H9 (cell line): Measurements from ENCODE around the gene HS1BP3. TPM values are rescaled to one million over a fixed set of nuclear protein-coding genes. Genes with fewer than 3 reads are reported as not detected.

Source experiments
- DNase-seq: peaks from one replicate; pipeline ENCODE4 v3.0.0-alpha.2; 2017
- H2AFZ ChIP-seq: one replicate; pipeline ENCODE4 v1.6.1; 2013; ENCODE audit warnings: mild to moderate bottlenecking, low read length, control low read depth, moderate library complexity
- H2AK5ac ChIP-seq: 2 replicates; pipeline ENCODE4 v1.6.1; 2013; ENCODE audit warnings: low read length, control low read depth, mixed read lengths; ENCODE audit not compliant: insufficient read length
- H2BK120ac ChIP-seq: one replicate; pipeline ENCODE4 v1.6.1; 2013; ENCODE audit warnings: low read depth, mild to moderate bottlenecking, low read length, control low read depth, inconsistent platforms; ENCODE audit not compliant: poor library complexity, severe bottlenecking
- H2BK12ac ChIP-seq: 2 replicates; pipeline ENCODE4 v1.6.1; 2013; ENCODE audit warnings: low read length, control low read depth, mixed read lengths, low read depth; ENCODE audit not compliant: insufficient read length
- H2BK15ac ChIP-seq: 2 replicates; pipeline ENCODE4 v1.6.1; 2013; ENCODE audit warnings: low read depth, low read length, control low read depth
- H2BK20ac ChIP-seq: one replicate; pipeline ENCODE4 v1.6.1; 2013; ENCODE audit warnings: low read depth, mild to moderate bottlenecking, low read length, control low read depth, inconsistent platforms; ENCODE audit not compliant: poor library complexity, severe bottlenecking
- H2BK5ac ChIP-seq: 2 replicates; pipeline ENCODE4 v1.6.1; 2013; ENCODE audit warnings: low read length, control low read depth, mixed read lengths; ENCODE audit not compliant: insufficient read length
- H3K14ac ChIP-seq: 2 replicates; pipeline ENCODE4 v1.6.1; 2013; ENCODE audit warnings: low read length, control low read depth; ENCODE audit not compliant: insufficient read depth
- H3K18ac ChIP-seq: 2 replicates; pipeline ENCODE4 v1.6.1; 2013; ENCODE audit warnings: low read depth, mild to moderate bottlenecking, mixed read lengths, low read length, control low read depth; ENCODE audit not compliant: insufficient read length
- H3K23ac ChIP-seq: 2 replicates; pipeline ENCODE4 v1.6.1; 2013; ENCODE audit warnings: low read length, control low read depth, mixed read lengths, low read depth; ENCODE audit not compliant: insufficient read length
- H3K23me2 ChIP-seq: 2 replicates; pipeline ENCODE4 v1.6.1; 2013; ENCODE audit warnings: low read depth, mild to moderate bottlenecking, mixed read lengths, low read length, control low read depth; ENCODE audit not compliant: insufficient read length, poor library complexity, severe bottlenecking
- H3K27ac ChIP-seq: 2 replicates; pipeline ENCODE4 v1.5.1; 2013; ENCODE audit warnings: low read length, control low read depth, mixed read lengths, low read depth; ENCODE audit not compliant: insufficient read length
- H3K27me3 ChIP-seq: 2 replicates; pipeline ENCODE4 v1.6.1; 2013; ENCODE audit warnings: low read length, control low read depth, inconsistent platforms; ENCODE audit not compliant: insufficient read depth
- H3K4ac ChIP-seq: 2 replicates; pipeline ENCODE4 v1.6.1; 2013; ENCODE audit warnings: low read depth, mild to moderate bottlenecking, control low read depth, inconsistent platforms, low read length, moderate library complexity
- H3K4me1 ChIP-seq: 2 replicates; pipeline ENCODE4 v1.6.1; 2013; ENCODE audit warnings: low read length, control low read depth, inconsistent platforms; ENCODE audit not compliant: insufficient read depth
- H3K4me2 ChIP-seq: 2 replicates; pipeline ENCODE4 v1.6.1; 2013; ENCODE audit warnings: low read length, control low read depth, mixed read lengths; ENCODE audit not compliant: insufficient read length, insufficient read depth
- H3K56ac ChIP-seq: 2 replicates; pipeline ENCODE4 v1.6.1; 2013; ENCODE audit warnings: low read depth, mild to moderate bottlenecking, mixed read lengths, low read length, control low read depth; ENCODE audit not compliant: insufficient read length
- H3K79me1 ChIP-seq: 2 replicates; pipeline ENCODE4 v1.6.1; 2013; ENCODE audit warnings: low read depth, mild to moderate bottlenecking, moderate library complexity, low read length, control low read depth, inconsistent platforms; ENCODE audit not compliant: insufficient read depth, poor library complexity, severe bottlenecking
- H3K79me2 ChIP-seq: 2 replicates; pipeline ENCODE4 v1.6.1; 2013; ENCODE audit warnings: low read length, control low read depth, inconsistent platforms; ENCODE audit not compliant: insufficient read depth
- H3K9ac ChIP-seq: 2 replicates; pipeline ENCODE4 v1.6.1; 2013; ENCODE audit warnings: low read length, control low read depth, mixed read lengths; ENCODE audit not compliant: insufficient read length; ENCODE audit errors: extremely low read depth
- H3K9me3 ChIP-seq: one replicate; pipeline ENCODE4 v1.6.1; 2013; ENCODE audit warnings: low read depth, low read length, inconsistent platforms; ENCODE audit not compliant: control insufficient read depth
- H3T11ph ChIP-seq: one replicate; pipeline ENCODE4 v1.6.1; 2013; ENCODE audit warnings: mild to moderate bottlenecking, low read length, control low read depth, inconsistent platforms
- H4K20me1 ChIP-seq: one replicate; pipeline ENCODE4 v1.6.1; 2013; ENCODE audit not compliant: control insufficient read depth, insufficient read length, insufficient read depth
- H4K5ac ChIP-seq: 2 replicates; pipeline ENCODE4 v1.6.1; 2013; ENCODE audit warnings: low read depth, mild to moderate bottlenecking, mixed read lengths, low read length, control low read depth; ENCODE audit not compliant: insufficient read length
- H4K8ac ChIP-seq: replicated peaks from 2 replicates; pipeline ENCODE4 v1.6.1; 2013; ENCODE audit warnings: low read length, control low read depth, mixed read lengths, low read depth; ENCODE audit not compliant: insufficient read length
- H4K91ac ChIP-seq: 2 replicates; pipeline ENCODE4 v1.6.1; 2013; ENCODE audit warnings: low read depth, mild to moderate bottlenecking, moderate library complexity, mixed read lengths, low read length, control low read depth; ENCODE audit not compliant: insufficient read length
- H3K27ac Mint-ChIP-seq, 3 experiments: 2 replicates in 2 of 3; 3 replicates in 1 of 3; pipeline ENCODE4 v1.8.0; 2020 to 2021; ENCODE audit warnings: mixed read lengths in 3 of 3, mild to moderate bottlenecking in 1 of 3, moderate library complexity in 1 of 3
- H3K27me3 Mint-ChIP-seq: 2 replicates; pipeline ENCODE4 v1.8.0; 2021; ENCODE audit warnings: low read depth, mild to moderate bottlenecking, moderate library complexity, mixed read lengths
- H3K36me3 Mint-ChIP-seq, 3 experiments: 2 replicates in 2 of 3; 3 replicates in 1 of 3; pipeline ENCODE4 v1.8.0; 2020 to 2021; ENCODE audit warnings: low read depth in 3 of 3, mixed read lengths in 3 of 3; ENCODE audit not compliant: insufficient read depth in 1 of 3
- H3K4me1 Mint-ChIP-seq, 2 experiments: 2 replicates each; pipeline ENCODE4 v1.8.0; 2020; ENCODE audit warnings: mixed read lengths in 2 of 2
- H3K4me3 Mint-ChIP-seq, 2 experiments: 2 replicates in 1 of 2; 3 replicates in 1 of 2; pipeline ENCODE4 v1.8.0; 2020 to 2021; ENCODE audit warnings: mild to moderate bottlenecking in 2 of 2, mixed read lengths in 2 of 2, moderate library complexity in 1 of 2
- H3K9me3 Mint-ChIP-seq, 2 experiments: 2 replicates in 1 of 2; 3 replicates in 1 of 2; pipeline ENCODE4 v1.8.0; 2020; ENCODE audit warnings: mild to moderate bottlenecking in 2 of 2, mixed read lengths in 2 of 2, moderate library complexity in 1 of 2
- WGBS: extraction: QIAGEN DNeasy Blood & Tissue Kit; methylation state at CpG from one replicate; pipeline ENCODE4 v1.1.7; 2013; ENCODE audit warnings: missing lambda C conversion rate, low lambda C conversion rate, mixed read lengths; ENCODE audit not compliant: insufficient read length; ENCODE audit errors: extremely low coverage; 5-methylcytosine and 5-hydroxymethylcytosine counted together
- total RNA-seq: library from RNA; stranded (reverse); gene quantifications from 2 replicates; pipeline ENCODE4 v1.2.1, GENCODE V29; 2021
- TF ChIP-seq, protein P1 (sequence below): fragments of 200-600 bp; sonication (generic); conservative IDR thresholded peaks from 3 replicates; pipeline ENCODE4 v1.8.0; 2021; ENCODE audit warnings: antibody characterized with exemption, mild to moderate bottlenecking

HS1BP3 gene
- total RNA-seq, 1 experiment from 2014 or later, result 11.1 TPM

DNA sequence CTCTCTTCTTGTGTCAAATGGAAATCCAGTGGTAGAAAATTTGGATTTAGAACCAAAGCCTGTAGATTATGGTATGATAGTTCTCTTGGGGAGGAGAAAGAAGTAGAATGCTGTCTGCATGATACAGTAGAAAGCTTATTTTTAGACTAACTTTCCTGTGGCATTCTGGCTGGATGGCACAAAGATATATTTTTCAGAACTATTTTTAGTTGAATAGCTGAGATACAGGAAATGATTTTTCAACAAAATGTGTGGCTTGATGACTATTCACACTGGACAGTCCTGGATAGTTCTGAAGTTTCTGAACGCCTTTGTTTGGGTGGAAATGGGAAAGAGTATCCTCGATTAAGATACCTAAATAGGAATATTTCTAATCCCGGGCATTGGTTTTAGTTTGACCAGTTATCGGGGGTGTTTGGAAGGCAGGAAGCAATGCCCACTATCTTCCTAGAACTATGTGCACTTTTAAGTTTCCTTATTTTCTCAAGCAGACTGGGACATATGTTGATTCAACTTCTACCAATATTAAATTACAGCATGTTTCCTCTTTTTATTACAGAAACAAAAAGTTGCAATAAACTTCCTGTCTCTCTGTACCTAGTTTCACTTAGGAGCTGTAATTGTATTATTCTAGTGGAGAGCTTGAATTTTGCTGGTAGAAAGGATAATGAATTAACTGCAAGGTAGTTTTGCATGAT lies 48.2 kb upstream of the HS1BP3 start:
- H2AK5ac ChIP-seq, result no peak overlapping the region
- no peak overlapping the region for H3K18ac ChIP-seq
- no peaks in the 10 kb centered on the region for H3K79me2 ChIP-seq
- H4K5ac ChIP-seq, result no peak overlapping the region
- no peak overlapping the region for H3K27ac ChIP-seq
- H2AFZ ChIP-seq, result no peak overlapping the region
- no peak overlapping the region for H2BK20ac ChIP-seq
- H3K23ac ChIP-seq, result no peak overlapping the region
- H3K79me1 ChIP-seq, result no peaks in the 10 kb centered on the region
- H4K20me1 ChIP-seq, result no peaks in the 10 kb centered on the region
- H3K4me2 ChIP-seq, result no peak overlapping the region
- H2BK5ac ChIP-seq, result no peak overlapping the region
- H3K27me3 ChIP-seq, result no peaks in the 10 kb centered on the region
- no peak overlapping the region for H4K8ac ChIP-seq
- H3K27ac Mint-ChIP-seq, result no peak overlapping the region
- TF ChIP-seq, protein P1, sequence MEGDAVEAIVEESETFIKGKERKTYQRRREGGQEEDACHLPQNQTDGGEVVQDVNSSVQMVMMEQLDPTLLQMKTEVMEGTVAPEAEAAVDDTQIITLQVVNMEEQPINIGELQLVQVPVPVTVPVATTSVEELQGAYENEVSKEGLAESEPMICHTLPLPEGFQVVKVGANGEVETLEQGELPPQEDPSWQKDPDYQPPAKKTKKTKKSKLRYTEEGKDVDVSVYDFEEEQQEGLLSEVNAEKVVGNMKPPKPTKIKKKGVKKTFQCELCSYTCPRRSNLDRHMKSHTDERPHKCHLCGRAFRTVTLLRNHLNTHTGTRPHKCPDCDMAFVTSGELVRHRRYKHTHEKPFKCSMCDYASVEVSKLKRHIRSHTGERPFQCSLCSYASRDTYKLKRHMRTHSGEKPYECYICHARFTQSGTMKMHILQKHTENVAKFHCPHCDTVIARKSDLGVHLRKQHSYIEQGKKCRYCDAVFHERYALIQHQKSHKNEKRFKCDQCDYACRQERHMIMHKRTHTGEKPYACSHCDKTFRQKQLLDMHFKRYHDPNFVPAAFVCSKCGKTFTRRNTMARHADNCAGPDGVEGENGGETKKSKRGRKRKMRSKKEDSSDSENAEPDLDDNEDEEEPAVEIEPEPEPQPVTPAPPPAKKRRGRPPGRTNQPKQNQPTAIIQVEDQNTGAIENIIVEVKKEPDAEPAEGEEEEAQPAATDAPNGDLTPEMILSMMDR, result no peak
- no peak overlapping the region for H3K56ac ChIP-seq
- H3K4me1 ChIP-seq, result no peaks in the 10 kb centered on the region
- H3K14ac ChIP-seq, result no peak overlapping the region
- H3T11ph ChIP-seq, result no peak overlapping the region
- no peak overlapping the region for H2BK120ac ChIP-seq
- H3K9ac ChIP-seq, result no peak overlapping the region
- no peak overlapping the region for H3K4ac ChIP-seq
- H3K9me3 Mint-ChIP-seq, result no peaks in the 10 kb centered on the region; a peak in 1 of 5 replicates
- H3K36me3 Mint-ChIP-seq, result peaks cover 0 to 2% (median 0%) of the 10 kb centered on the region in 3 experiments; a peak in 2 of 7 replicates
- no peaks in the 10 kb centered on the region for H3K27me3 Mint-ChIP-seq
- no peaks in the 10 kb centered on the region for H3K23me2 ChIP-seq
- no peaks in the 10 kb centered on the region; a peak in 1 of 4 replicates for H3K4me1 Mint-ChIP-seq
- no peak overlapping the region for H2BK15ac ChIP-seq
- no peaks in the 10 kb centered on the region for H3K9me3 ChIP-seq
- no peak for DNase-seq
- no peak overlapping the region for H2BK12ac ChIP-seq
- no CpG with 5 or more reads among the region's 4 CpGs for WGBS
- H4K91ac ChIP-seq, result no peak overlapping the region
- no peak overlapping the region for H3K4me3 Mint-ChIP-seq
